Measurements from ENCODE around the gene LAMA2.

DNA sequence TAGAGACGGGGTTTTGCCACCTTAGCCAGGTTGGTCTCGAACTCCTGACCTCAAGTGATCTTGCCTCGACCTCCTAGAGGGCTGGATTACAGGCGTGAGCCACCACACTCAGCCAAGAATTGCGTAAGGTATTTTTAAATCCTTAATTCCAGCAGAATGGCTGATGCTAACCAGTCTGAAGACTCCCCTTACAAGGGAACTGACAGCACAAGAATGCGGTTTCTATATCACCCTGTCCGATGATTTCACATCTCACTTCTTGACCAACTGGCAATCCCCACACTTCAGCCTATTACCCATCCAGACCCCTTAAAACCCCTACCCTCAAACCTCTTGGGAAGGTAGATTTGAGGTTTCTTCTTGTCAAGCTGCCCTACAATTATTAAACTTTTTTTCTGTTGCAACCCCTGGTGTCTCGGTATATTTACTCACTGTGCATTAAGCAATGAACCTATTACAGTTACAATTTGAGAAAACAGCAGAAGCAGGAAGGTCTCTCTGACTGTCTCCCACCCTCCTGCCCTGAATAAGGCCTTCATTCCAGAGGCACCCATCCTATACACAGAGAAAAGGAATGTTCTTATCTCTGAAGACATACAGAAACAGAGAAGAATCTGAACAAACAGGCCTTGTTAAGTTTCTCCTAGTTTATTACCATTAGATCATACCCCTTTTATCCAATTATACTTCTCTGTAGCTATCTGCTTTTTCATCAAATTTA lies 662.1 kb downstream of the LAMA2 start:
- TF ChIP-seq, protein P1, sequence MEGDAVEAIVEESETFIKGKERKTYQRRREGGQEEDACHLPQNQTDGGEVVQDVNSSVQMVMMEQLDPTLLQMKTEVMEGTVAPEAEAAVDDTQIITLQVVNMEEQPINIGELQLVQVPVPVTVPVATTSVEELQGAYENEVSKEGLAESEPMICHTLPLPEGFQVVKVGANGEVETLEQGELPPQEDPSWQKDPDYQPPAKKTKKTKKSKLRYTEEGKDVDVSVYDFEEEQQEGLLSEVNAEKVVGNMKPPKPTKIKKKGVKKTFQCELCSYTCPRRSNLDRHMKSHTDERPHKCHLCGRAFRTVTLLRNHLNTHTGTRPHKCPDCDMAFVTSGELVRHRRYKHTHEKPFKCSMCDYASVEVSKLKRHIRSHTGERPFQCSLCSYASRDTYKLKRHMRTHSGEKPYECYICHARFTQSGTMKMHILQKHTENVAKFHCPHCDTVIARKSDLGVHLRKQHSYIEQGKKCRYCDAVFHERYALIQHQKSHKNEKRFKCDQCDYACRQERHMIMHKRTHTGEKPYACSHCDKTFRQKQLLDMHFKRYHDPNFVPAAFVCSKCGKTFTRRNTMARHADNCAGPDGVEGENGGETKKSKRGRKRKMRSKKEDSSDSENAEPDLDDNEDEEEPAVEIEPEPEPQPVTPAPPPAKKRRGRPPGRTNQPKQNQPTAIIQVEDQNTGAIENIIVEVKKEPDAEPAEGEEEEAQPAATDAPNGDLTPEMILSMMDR (conservative IDR thresholded peaks at IDR 0.05; ENCODE audit: low read depth in 2 of 2) = no peak
- TF ChIP-seq ZNF331 (CRISPR knock-in tag; IDR thresholded peaks at IDR 0.05; ENCODE audit: low read depth) = no peak
- no peak for TF ChIP-seq POLR2AphosphoS5 (IDR thresholded peaks at IDR 0.05; ENCODE audit: low read depth)
- TF ChIP-seq REST (IDR thresholded peaks at IDR 0.05; ENCODE audit: unreplicated experiment) = no peak
- TF ChIP-seq EZH2phosphoT487 (IDR thresholded peaks at IDR 0.05; ENCODE audit: unreplicated experiment) = no peak
- no peak for TF ChIP-seq ZNF114 (CRISPR knock-in tag; IDR thresholded peaks at IDR 0.05)
- no peak for TF ChIP-seq EZH2 (IDR thresholded peaks at IDR 0.05; ENCODE audit: low read depth, unreplicated experiment)
- TF ChIP-seq NANOG (IDR thresholded peaks at IDR 0.05; ENCODE audit: borderline replicate concordance) = no peak
- no peak for TF ChIP-seq ZNF462 (CRISPR knock-in tag; IDR thresholded peaks at IDR 0.05)
- no peak for TF ChIP-seq JUNB (IDR thresholded peaks at IDR 0.05; ENCODE audit: unreplicated experiment)
- TF ChIP-seq CREB1 (CRISPR knock-in tag; IDR thresholded peaks at IDR 0.05; ENCODE audit: low read depth) = no peak
- no peak for TF ChIP-seq ETS1 (IDR thresholded peaks at IDR 0.05)
- no peak for TF ChIP-seq STAT1 (IDR thresholded peaks at IDR 0.05; ENCODE audit: unreplicated experiment)
